GM23338 (cell line): ENCODE measurements around the gene GPHN. TPM values are rescaled to one million over a fixed set of nuclear protein-coding genes. Genes with fewer than 3 reads are reported as not detected.

Experiments
- ATAC-seq: fragments of 200-7000 bp; cut with Tn5 transposase; 3 replicates; pipeline ENCODE4 v1.9.1; 2020
- DNase-seq: peaks from one replicate; pipeline ENCODE4 v3.0.0-alpha.2; 2015; ENCODE audit warnings: low spot score
- H2AFZ ChIP-seq: fragments of 200-600 bp; sonication (generic); 2 replicates; pipeline ENCODE4 v1.8.0; 2016; ENCODE audit warnings: antibody characterized with exemption, mild to moderate bottlenecking, moderate library complexity
- H3F3A ChIP-seq: fragments of 200-600 bp; sonication (generic); replicated peaks from 2 replicates; pipeline ENCODE4 v1.8.0; 2017; ENCODE audit warnings: antibody characterized with exemption, mixed run types, low read depth
- H3K27ac ChIP-seq: fragments of 200-600 bp; sonication (generic); 2 replicates; pipeline ENCODE4 v1.6.1; 2016; ENCODE audit warnings: low read depth
- H3K27me3 ChIP-seq: fragments of 200-600 bp; sonication (generic); 2 replicates; pipeline ENCODE4 v1.8.0; 2016; ENCODE audit warnings: mild to moderate bottlenecking, mixed run types, moderate library complexity; ENCODE audit not compliant: insufficient read depth
- H3K36me3 ChIP-seq: fragments of 200-600 bp; sonication (generic); 2 replicates; pipeline ENCODE4 v1.8.0; 2016; ENCODE audit warnings: mild to moderate bottlenecking; ENCODE audit not compliant: insufficient read depth
- H3K4me1 ChIP-seq: fragments of 200-600 bp; sonication (generic); 2 replicates; pipeline ENCODE4 v1.8.0; 2016; ENCODE audit warnings: mild to moderate bottlenecking, moderate library complexity; ENCODE audit not compliant: insufficient read depth
- H3K4me2 ChIP-seq: fragments of 200-600 bp; sonication (generic); 2 replicates; pipeline ENCODE4 v1.7.1; 2017; ENCODE audit warnings: mixed run types
- H3K4me3 ChIP-seq: fragments of 200-600 bp; sonication (generic); 2 replicates; pipeline ENCODE4 v1.6.1; 2016; ENCODE audit warnings: mixed run types
- H3K79me2 ChIP-seq: fragments of 200-600 bp; sonication (generic); replicated peaks from 2 replicates; pipeline ENCODE4 v1.8.0; 2017; ENCODE audit warnings: mild to moderate bottlenecking; ENCODE audit not compliant: insufficient read depth
- H3K9me2 ChIP-seq: fragments of 200-600 bp; sonication (generic); 2 replicates; pipeline ENCODE4 v1.8.0; 2017; ENCODE audit not compliant: insufficient read depth
- H4K20me1 ChIP-seq: fragments of 200-600 bp; sonication (generic); replicated peaks from 2 replicates; pipeline ENCODE4 v1.8.0; 2017; ENCODE audit warnings: mild to moderate bottlenecking; ENCODE audit not compliant: insufficient read depth
- H3K27ac Mint-ChIP-seq: 2 replicates; pipeline ENCODE4 v1.8.0; 2020; ENCODE audit warnings: inconsistent platforms, mild to moderate bottlenecking, moderate library complexity, mixed read lengths
- H3K27me3 Mint-ChIP-seq: 3 replicates; pipeline ENCODE4 v1.8.0; 2022; ENCODE audit warnings: low read depth, mild to moderate bottlenecking, moderate library complexity, mixed read lengths, inconsistent platforms; ENCODE audit not compliant: insufficient read depth, poor library complexity
- H3K36me3 Mint-ChIP-seq: 3 replicates; pipeline ENCODE4 v1.8.0; 2021; ENCODE audit warnings: low read depth, mild to moderate bottlenecking, inconsistent platforms, moderate library complexity, mixed read lengths
- H3K4me1 Mint-ChIP-seq: 3 replicates; pipeline ENCODE4 v1.8.0; 2020; ENCODE audit warnings: mild to moderate bottlenecking, inconsistent platforms, mixed read lengths
- H3K4me3 Mint-ChIP-seq: 3 replicates; pipeline ENCODE4 v1.8.0; 2021; ENCODE audit warnings: moderate library complexity, mild to moderate bottlenecking, inconsistent platforms, mixed read lengths
- H3K9me3 Mint-ChIP-seq: 3 replicates; pipeline ENCODE4 v1.8.0; 2020; ENCODE audit warnings: moderate library complexity, mild to moderate bottlenecking, inconsistent platforms, mixed read lengths
- REST ChIP-seq: IDR thresholded peaks from one replicate; pipeline ENCODE4 v1.6.1; 2018; ENCODE audit warnings: antibody characterized with exemption; ENCODE audit not compliant: unreplicated experiment
- STAT1 ChIP-seq: IDR thresholded peaks from one replicate; pipeline ENCODE4 v1.6.1; 2016; ENCODE audit warnings: antibody characterized with exemption; ENCODE audit not compliant: unreplicated experiment
- polyA plus RNA-seq: library from polyadenylated mRNA; unstranded; fragments of >200 nt; fragmentation: Nextera tagmentation; extraction: Ambion mirVana; gene quantifications from 2 replicates; pipeline ENCODE4 v1.2.1, GENCODE V29; 2016
- total RNA-seq: library from RNA; depleted of rRNA; stranded (reverse); fragments of >200 nt; shearing (Covaris generic); gene quantifications from 2 replicates; pipeline ENCODE4 v1.2.3, GENCODE V29; 2014
- TF ChIP-seq, protein P1 (sequence below): fragments of 250-450 bp; sonication (Bioruptor Pico); IDR thresholded peaks from 2 replicates; pipeline ENCODE4 v1.5.0; 2020; ENCODE audit warnings: mild to moderate bottlenecking, moderate library complexity

The GPHN gene
- total and polyA plus RNA-seq, 2 experiments from 2014 or later = 17.6 to 20.6 TPM

- Histone ChIP-seq H3K4me3 (no peak overlapping the region), H3K4me2 (no peak overlapping the region), H3K36me3 (no peaks in the 10 kb centered on the region), H3K4me1 (no peaks in the 10 kb centered on the region), H2AFZ (no peak overlapping the region), H3K79me2 (no peaks in the 10 kb centered on the region), H3K27me3 (no peaks in the 10 kb centered on the region), H4K20me1 (no peaks in the 10 kb centered on the region), H3K9me2 (no peaks in the 10 kb centered on the region), H3F3A (no peaks in the 10 kb centered on the region), H3K27ac (no peak overlapping the region)
- no peak for TF ChIP-seq STAT1
- TF ChIP-seq, protein P1, sequence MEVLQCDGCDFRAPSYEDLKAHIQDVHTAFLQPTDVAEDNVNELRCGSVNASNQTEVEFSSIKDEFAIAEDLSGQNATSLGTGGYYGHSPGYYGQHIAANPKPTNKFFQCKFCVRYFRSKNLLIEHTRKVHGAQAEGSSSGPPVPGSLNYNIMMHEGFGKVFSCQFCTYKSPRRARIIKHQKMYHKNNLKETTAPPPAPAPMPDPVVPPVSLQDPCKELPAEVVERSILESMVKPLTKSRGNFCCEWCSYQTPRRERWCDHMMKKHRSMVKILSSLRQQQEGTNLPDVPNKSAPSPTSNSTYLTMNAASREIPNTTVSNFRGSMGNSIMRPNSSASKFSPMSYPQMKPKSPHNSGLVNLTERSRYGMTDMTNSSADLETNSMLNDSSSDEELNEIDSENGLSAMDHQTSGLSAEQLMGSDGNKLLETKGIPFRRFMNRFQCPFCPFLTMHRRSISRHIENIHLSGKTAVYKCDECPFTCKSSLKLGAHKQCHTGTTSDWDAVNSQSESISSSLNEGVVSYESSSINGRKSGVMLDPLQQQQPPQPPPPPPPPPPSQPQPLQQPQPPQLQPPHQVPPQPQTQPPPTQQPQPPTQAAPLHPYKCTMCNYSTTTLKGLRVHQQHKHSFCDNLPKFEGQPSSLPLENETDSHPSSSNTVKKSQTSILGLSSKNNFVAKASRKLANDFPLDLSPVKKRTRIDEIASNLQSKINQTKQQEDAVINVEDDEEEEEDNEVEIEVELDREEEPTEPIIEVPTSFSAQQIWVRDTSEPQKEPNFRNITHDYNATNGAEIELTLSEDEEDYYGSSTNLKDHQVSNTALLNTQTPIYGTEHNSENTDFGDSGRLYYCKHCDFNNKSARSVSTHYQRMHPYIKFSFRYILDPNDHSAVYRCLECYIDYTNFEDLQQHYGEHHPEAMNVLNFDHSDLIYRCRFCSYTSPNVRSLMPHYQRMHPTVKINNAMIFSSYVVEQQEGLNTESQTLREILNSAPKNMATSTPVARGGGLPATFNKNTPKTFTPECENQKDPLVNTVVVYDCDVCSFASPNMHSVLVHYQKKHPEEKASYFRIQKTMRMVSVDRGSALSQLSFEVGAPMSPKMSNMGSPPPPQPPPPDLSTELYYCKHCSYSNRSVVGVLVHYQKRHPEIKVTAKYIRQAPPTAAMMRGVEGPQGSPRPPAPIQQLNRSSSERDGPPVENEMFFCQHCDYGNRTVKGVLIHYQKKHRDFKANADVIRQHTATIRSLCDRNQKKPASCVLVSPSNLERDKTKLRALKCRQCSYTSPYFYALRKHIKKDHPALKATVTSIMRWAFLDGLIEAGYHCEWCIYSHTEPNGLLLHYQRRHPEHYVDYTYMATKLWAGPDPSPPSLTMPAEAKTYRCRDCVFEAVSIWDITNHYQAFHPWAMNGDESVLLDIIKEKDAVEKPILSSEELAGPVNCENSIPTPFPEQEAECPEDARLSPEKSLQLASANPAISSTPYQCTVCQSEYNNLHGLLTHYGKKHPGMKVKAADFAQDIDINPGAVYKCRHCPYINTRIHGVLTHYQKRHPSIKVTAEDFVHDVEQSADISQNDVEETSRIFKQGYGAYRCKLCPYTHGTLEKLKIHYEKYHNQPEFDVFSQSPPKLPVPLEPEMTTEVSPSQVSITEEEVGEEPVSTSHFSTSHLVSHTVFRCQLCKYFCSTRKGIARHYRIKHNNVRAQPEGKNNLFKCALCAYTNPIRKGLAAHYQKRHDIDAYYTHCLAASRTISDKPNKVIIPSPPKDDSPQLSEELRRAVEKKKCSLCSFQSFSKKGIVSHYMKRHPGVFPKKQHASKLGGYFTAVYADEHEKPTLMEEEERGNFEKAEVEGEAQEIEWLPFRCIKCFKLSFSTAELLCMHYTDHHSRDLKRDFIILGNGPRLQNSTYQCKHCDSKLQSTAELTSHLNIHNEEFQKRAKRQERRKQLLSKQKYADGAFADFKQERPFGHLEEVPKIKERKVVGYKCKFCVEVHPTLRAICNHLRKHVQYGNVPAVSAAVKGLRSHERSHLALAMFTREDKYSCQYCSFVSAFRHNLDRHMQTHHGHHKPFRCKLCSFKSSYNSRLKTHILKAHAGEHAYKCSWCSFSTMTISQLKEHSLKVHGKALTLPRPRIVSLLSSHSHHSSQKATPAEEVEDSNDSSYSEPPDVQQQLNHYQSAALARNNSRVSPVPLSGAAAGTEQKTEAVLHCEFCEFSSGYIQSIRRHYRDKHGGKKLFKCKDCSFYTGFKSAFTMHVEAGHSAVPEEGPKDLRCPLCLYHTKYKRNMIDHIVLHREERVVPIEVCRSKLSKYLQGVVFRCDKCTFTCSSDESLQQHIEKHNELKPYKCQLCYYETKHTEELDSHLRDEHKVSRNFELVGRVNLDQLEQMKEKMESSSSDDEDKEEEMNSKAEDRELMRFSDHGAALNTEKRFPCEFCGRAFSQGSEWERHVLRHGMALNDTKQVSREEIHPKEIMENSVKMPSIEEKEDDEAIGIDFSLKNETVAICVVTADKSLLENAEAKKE (CRISPR knock-in tag) = no peak
- TF ChIP-seq REST = no peak
- ATAC-seq = no peak
- no peak overlapping the region for H3K4me3 Mint-ChIP-seq
- H3K27ac Mint-ChIP-seq = no peak overlapping the region
- H3K4me1 Mint-ChIP-seq = no peaks in the 10 kb centered on the region
- H3K36me3 Mint-ChIP-seq = no peaks in the 10 kb centered on the region
- DNase-seq = no peak
- no peaks in the 10 kb centered on the region for H3K9me3 Mint-ChIP-seq
- H3K27me3 Mint-ChIP-seq = no peaks in the 10 kb centered on the region
These were observed 464.5 kb downstream of the GPHN start for GRCh38 chr14:66972469-66972868.
